Kidney (tissue), 14 donors: Measurements from ENCODE around the gene FOXK1. TPM values are rescaled to one million over a fixed set of nuclear protein-coding genes. Genes with fewer than 3 reads are reported as not detected.

Experiments
- DNase-seq, 5 donors: peaks; one replicate each; pipeline ENCODE4 v3.0.0-alpha.2; 2013 to 2020
- FAIRE-seq: peaks from 2 replicates; lab custom pipeline; 2012; peaks lifted over from hg19 to GRCh38; lab: Jason Lieb, UNC
- H3K27ac ChIP-seq, 2 donors: one replicate each; pipeline ENCODE4 v1.7.0; 2013; ENCODE audit warnings: low read depth in 2 of 2, low read length in 2 of 2, inconsistent platforms in 1 of 2
- H3K27me3 ChIP-seq: one replicate; pipeline ENCODE4 v1.7.1; 2013; ENCODE audit warnings: low read length, inconsistent platforms; ENCODE audit not compliant: control insufficient read depth, insufficient read depth
- H3K36me3 ChIP-seq, 3 donors: one replicate each; pipeline versions ENCODE4 v1.7.0 to v1.7.1; 2013; ENCODE audit warnings: low read length in 3 of 3, control low read depth in 1 of 3, inconsistent platforms in 1 of 3; ENCODE audit not compliant: insufficient read depth in 3 of 3, control insufficient read depth in 2 of 3
- H3K4me1 ChIP-seq, 3 donors: one replicate each; pipeline versions ENCODE4 v1.7.0 to v1.7.1; 2013; ENCODE audit warnings: low read length in 3 of 3, inconsistent platforms in 1 of 3, low read depth in 1 of 3; ENCODE audit not compliant: control insufficient read depth in 2 of 3, insufficient read depth in 2 of 3
- H3K4me3 ChIP-seq, 3 donors: one replicate each; pipeline versions ENCODE4 v1.7.0 to v1.8.1; 2013; ENCODE audit warnings: low read length in 3 of 3, control low read depth in 1 of 3, inconsistent platforms in 1 of 3
- H3K9ac ChIP-seq, 3 donors: one replicate each; pipeline versions ENCODE4 v1.7.0 to v1.7.1; 2013; ENCODE audit warnings: low read length in 3 of 3, control low read depth in 1 of 3, inconsistent platforms in 1 of 3
- H3K9me3 ChIP-seq, 3 donors: one replicate each; pipeline versions ENCODE4 v1.7.0 to v1.7.1; 2013; ENCODE audit warnings: low read length in 3 of 3, control low read depth in 1 of 3, inconsistent platforms in 1 of 3; ENCODE audit not compliant: control insufficient read depth in 2 of 3, insufficient read depth in 1 of 3
- CTCF ChIP-seq: IDR thresholded peaks from 3 replicates; pipeline ENCODE4 v1.5.1; 2012; ENCODE audit warnings: mild to moderate bottlenecking, moderate library complexity, borderline replicate concordance; ENCODE audit not compliant: insufficient read depth; ENCODE audit errors: extremely low read depth
- intact Hi-C: fragments of 100-400 bp; cut with DNase I; formaldehyde crosslinking; loops from one replicate; pipeline ENCODE4 v1.11.1; 2022
- polyA plus RNA-seq: library from polyadenylated mRNA; stranded (reverse); fragments of 350-450 nt; fragmentation: Illumina TruSeq; extraction: RNeasy Lipid Tissue Mini Kit (QIAGEN cat#74804); gene quantifications from one replicate; pipeline ENCODE4 v1.2.3, GENCODE V29; 2014; ENCODE audit warnings: low read depth, low replicate concordance; ENCODE audit not compliant: insufficient read depth
- total RNA-seq: library from RNA; stranded (reverse); fragmentation: NEBNext Ultra II Directional; extraction: Animal tissue kit (Norgen Biotek cat#: 25700); gene quantifications from one replicate; pipeline ENCODE4 v1.2.1, GENCODE V29; 2021
- donor health status: control.
- donor health status: control.
- donor health status: control.
- donor health status: control.
- donor health status: control.
- donor health status: DM: yes; HTN: yes; CAD: no.
- donor health status: Normal renal cell carcinoma (clear cell type).

The FOXK1 gene
- total and polyA plus RNA-seq, 2 donors from 2014 or later = 3.9 to 44.2 TPM

- intact Hi-C loops = no loop called here
- H3K27ac ChIP-seq = no peak overlapping the region
- peaks cover 0 to 13% (median 7%) of the 10 kb centered on the region in 3 donors for H3K4me1 ChIP-seq
- FAIRE-seq (no peak), DNase-seq (no peak)
- H3K9me3 ChIP-seq = no peaks in the 10 kb centered on the region
- H3K27me3 ChIP-seq = no peaks in the 10 kb centered on the region
- H3K4me3 ChIP-seq = no peak overlapping the region
- H3K36me3 ChIP-seq = peaks cover 0 to 11% (median 0%) of the 10 kb centered on the region in 3 donors
- no peak overlapping the region for H3K9ac ChIP-seq
- no peak for TF ChIP-seq CTCF
Measured at GRCh38 chr7:4733936-4734528, 51.9 kb downstream of the FOXK1 start.

GRCh38 chr7:4734587-4735345 lies 52.7 kb downstream of the FOXK1 start:
- H3K27ac ChIP-seq = no peak overlapping the region
- peaks cover 3 to 16% (median 8%) of the 10 kb centered on the region in 3 donors for H3K4me1 ChIP-seq
- DNase-seq (no peak), FAIRE-seq (no peak)
- peaks cover 0 to 11% (median 0%) of the 10 kb centered on the region in 3 donors for H3K36me3 ChIP-seq
- no peak for TF ChIP-seq CTCF
- no peak overlapping the region for H3K4me3 ChIP-seq
- no peaks in the 10 kb centered on the region for H3K9me3 ChIP-seq
- intact Hi-C loops = no loop called here
- no peak overlapping the region for H3K9ac ChIP-seq
- no peaks in the 10 kb centered on the region for H3K27me3 ChIP-seq

- intact Hi-C loops = no loop called here
- Histone ChIP-seq H3K4me1 (peaks cover 3 to 14% (median 8%) of the 10 kb centered on the region in 3 donors), H3K4me3 (no peak overlapping the region), H3K27me3 (no peaks in the 10 kb centered on the region), H3K9me3 (no peaks in the 10 kb centered on the region), H3K36me3 (peaks cover 0 to 15% (median 5%) of the 10 kb centered on the region in 3 donors), H3K9ac (no peak overlapping the region), H3K27ac (no peak overlapping the region)
- FAIRE-seq (no peak), DNase-seq (no peak)
- no peak for TF ChIP-seq CTCF
Measured at GRCh38 chr7:4737300-4737699, 55.2 kb downstream of the FOXK1 start.
